Stomach smooth muscle (tissue), 2 donors: ENCODE measurements around the gene IL18.

ENCODE experiments used
- H3K27ac ChIP-seq: one replicate; pipeline ENCODE4 v1.7.0; 2013; ENCODE audit warnings: mild to moderate bottlenecking, low read length, inconsistent platforms
- H3K27me3 ChIP-seq, 2 donors: one replicate each; pipeline ENCODE4 v1.7.0; 2013; ENCODE audit warnings: low read length in 2 of 2; ENCODE audit not compliant: insufficient read depth in 2 of 2, control insufficient read depth in 1 of 2
- H3K36me3 ChIP-seq, 2 donors: one replicate each; pipeline ENCODE4 v1.7.0; 2013; ENCODE audit warnings: low read length in 2 of 2; ENCODE audit not compliant: control insufficient read depth in 2 of 2, insufficient read depth in 2 of 2
- H3K4me1 ChIP-seq: one replicate; pipeline ENCODE4 v1.7.0; 2013; ENCODE audit warnings: low read length; ENCODE audit not compliant: control insufficient read depth, insufficient read depth
- H3K4me3 ChIP-seq, 2 donors: one replicate each; pipeline ENCODE4 v1.7.0; 2013; ENCODE audit warnings: low read length in 2 of 2
- H3K9ac ChIP-seq, 2 donors: one replicate each; pipeline ENCODE4 v1.7.0; 2013; ENCODE audit warnings: low read length in 2 of 2, mild to moderate bottlenecking in 1 of 2
- H3K9me3 ChIP-seq, 2 donors: one replicate each; pipeline ENCODE4 v1.7.0; 2013; ENCODE audit warnings: low read length in 2 of 2; ENCODE audit not compliant: control insufficient read depth in 2 of 2
- donor health status: healthy.
- donor health status: Pancreatic carcinoma.

The IL18 gene

DNA sequence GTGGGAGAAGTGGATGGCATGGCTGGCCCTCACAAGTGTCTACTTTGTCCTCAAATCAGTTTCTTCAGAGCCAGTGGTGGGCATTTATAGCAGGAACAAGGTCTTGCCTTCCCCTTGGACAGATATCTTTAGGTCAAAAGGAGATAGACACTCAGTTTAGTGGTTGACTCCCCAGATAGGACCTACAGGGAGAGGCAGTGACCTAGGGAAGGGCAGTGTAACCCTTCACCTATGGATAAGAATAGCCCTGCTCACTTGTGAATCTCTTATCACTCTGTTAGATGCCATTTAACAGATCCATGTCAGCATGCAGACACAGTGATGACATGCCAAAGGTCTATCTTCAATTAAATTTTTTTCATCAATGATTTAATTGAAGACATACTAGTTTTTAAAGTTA is 22.4 kb upstream of the IL18 start:
- Histone ChIP-seq H3K4me1 (peaks cover 8% of the 10 kb centered on the region), H3K4me3 (no peak overlapping the region), H3K27ac (peak overlapping the region; percentile 11), H3K9ac (no peak overlapping the region), H3K36me3 (no peaks in the 10 kb centered on the region), H3K9me3 (no peaks in the 10 kb centered on the region), H3K27me3 (no peaks in the 10 kb centered on the region)

DNA sequence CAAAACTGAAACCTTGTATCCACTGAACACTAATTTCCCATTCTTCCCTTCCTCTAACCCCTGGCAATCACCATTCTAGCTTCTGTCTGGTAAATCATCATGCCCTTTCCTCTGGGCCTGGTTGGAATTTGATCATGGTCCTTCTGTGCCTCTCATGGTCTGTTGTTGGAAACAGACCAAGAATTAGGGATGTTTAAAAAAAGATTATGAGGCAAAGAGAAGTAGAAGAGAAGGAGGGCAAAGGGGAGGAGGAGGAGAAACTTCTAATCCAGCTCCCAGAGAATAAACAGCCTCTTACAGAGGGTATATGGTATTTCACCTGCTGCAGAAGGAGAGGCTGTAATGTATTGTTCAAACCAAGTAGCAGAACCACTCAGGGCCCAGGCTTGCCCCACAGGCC is 22.0 kb upstream of the IL18 start:
- H3K4me3 ChIP-seq: no peak overlapping the region
- no peaks in the 10 kb centered on the region for H3K27me3 ChIP-seq
- no peaks in the 10 kb centered on the region for H3K36me3 ChIP-seq
- peaks cover 8% of the 10 kb centered on the region for H3K4me1 ChIP-seq
- no peak overlapping the region for H3K27ac ChIP-seq
- no peaks in the 10 kb centered on the region for H3K9me3 ChIP-seq
- no peak overlapping the region for H3K9ac ChIP-seq

DNA sequence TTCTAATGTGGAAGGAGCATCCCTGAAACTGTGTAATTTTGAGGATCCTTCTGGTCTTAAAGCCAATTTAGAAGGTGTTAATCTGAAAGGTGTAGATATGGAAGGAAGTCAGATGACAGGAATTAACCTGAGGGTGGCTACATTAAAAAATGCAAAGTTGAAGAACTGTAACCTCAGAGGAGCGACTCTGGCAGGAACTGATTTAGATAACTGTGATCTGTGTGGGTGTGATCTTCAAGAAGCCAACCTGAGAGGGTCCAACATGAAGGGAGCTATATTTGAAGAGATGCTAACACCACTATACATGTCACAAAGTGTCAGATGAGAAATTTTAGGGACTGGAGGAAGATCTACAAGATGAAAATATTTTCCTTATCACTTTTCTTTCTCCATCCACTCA is 19.0 kb upstream of the IL18 start:
- Histone ChIP-seq H3K9ac (no peak overlapping the region), H3K9me3 (no peaks in the 10 kb centered on the region), H3K4me1 (peaks cover 8% of the 10 kb centered on the region), H3K27ac (no peak overlapping the region), H3K36me3 (peaks cover 4 to 5% of the 10 kb centered on the region in 2 donors), H3K4me3 (no peak overlapping the region), H3K27me3 (no peaks in the 10 kb centered on the region)

DNA sequence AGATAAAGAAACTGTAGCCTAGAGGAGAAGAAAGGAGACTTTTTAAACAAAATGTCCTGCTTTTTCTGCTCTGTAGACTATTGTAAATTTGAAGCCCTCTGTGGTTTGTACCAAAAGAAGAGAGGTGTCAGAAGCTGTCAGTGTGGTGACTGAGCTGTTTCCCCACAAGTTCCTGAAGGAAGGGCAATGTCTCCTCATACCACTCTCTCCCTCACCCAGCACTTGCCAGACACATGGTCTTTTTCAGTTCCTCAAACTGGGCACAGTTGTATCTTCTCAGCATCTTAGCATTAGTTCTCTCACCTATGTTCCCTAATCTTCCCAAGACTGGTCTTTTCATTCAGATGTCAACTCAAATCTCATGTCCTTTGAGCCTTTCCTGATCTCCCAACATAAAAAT is 15.7 kb upstream of the IL18 start:
- no peak overlapping the region for H3K9ac ChIP-seq
- peaks cover 4 to 5% of the 10 kb centered on the region in 2 donors for H3K36me3 ChIP-seq
- H3K9me3 ChIP-seq: no peaks in the 10 kb centered on the region
- H3K27ac ChIP-seq: no peak overlapping the region
- H3K4me1 ChIP-seq: peaks cover 6% of the 10 kb centered on the region
- H3K27me3 ChIP-seq: no peaks in the 10 kb centered on the region
- no peak overlapping the region for H3K4me3 ChIP-seq

DNA sequence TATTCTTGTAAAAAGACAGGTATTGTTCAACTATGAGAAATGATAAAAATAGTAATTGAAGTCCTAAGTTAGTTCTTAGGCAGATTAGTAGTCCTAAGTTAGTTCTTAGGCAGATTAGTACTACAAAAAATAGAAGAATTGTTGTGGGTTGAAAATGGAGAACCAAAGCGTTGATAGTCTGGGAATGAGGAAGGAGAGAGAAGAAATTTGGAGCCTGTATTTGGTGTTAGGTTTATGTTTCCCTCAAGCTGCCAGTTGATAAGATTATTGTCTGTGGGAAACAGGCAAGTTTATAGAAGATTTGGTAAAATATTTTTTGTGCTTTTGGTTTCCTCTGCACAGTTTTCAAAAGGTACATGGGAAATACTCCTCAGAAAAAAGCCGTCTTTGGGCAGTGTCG is 15.0 kb upstream of the IL18 start:
- no peaks in the 10 kb centered on the region for H3K9me3 ChIP-seq
- no peak overlapping the region for H3K27ac ChIP-seq
- H3K4me3 ChIP-seq: no peak overlapping the region
- H3K9ac ChIP-seq: no peak overlapping the region
- H3K36me3 ChIP-seq: peaks cover 4 to 5% of the 10 kb centered on the region in 2 donors
- no peaks in the 10 kb centered on the region for H3K27me3 ChIP-seq
- peaks cover 6% of the 10 kb centered on the region for H3K4me1 ChIP-seq

DNA sequence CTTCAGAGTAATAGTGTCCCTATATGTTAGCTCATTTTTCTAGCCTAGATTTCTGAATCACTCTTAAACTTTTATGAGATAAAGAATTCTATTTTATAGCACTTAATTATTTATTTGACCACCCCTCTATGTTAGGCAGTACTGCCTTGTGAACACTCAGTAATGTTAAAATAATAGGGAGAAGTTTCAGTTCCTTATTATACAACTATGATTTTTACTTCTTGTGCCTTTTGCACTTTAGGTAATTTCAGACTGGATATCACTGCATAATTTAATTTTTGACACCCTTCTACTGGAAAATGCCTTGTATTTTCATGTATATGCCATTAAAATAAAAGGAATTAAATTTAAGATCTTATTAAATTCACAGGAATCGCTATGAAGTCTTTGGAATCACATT is 14.5 kb upstream of the IL18 start:
- peaks cover 6% of the 10 kb centered on the region for H3K4me1 ChIP-seq
- H3K27ac ChIP-seq: no peak overlapping the region
- no peaks in the 10 kb centered on the region for H3K9me3 ChIP-seq
- H3K4me3 ChIP-seq: no peak overlapping the region
- no peaks in the 10 kb centered on the region for H3K27me3 ChIP-seq
- peaks cover 4 to 5% of the 10 kb centered on the region in 2 donors for H3K36me3 ChIP-seq
- no peak overlapping the region for H3K9ac ChIP-seq

DNA sequence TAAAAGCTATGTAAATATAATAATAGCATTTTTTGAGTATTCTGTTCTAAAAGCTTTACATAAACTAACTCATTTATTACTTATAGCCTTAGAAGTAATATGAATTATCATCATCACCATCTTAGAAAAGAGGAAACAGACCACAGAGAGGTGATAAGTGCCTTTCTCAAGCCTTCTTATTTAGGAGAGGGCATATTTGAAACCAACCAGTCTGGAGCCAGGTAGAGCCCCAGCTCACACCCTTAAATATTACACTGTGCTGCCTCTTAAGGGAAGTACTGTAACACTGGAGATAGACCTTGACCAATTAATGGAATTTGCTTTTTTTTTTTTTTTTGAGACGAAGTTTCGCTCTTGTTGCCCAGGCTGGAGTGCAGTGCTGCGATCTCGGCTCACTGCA is 13.7 kb upstream of the IL18 start:
- no peak overlapping the region for H3K9ac ChIP-seq
- no peak overlapping the region for H3K4me3 ChIP-seq
- H3K4me1 ChIP-seq: peaks cover 6% of the 10 kb centered on the region
- H3K27me3 ChIP-seq: no peaks in the 10 kb centered on the region
- no peaks in the 10 kb centered on the region for H3K9me3 ChIP-seq
- H3K27ac ChIP-seq: no peak overlapping the region
- H3K36me3 ChIP-seq: peaks cover 4 to 5% of the 10 kb centered on the region in 2 donors

DNA sequence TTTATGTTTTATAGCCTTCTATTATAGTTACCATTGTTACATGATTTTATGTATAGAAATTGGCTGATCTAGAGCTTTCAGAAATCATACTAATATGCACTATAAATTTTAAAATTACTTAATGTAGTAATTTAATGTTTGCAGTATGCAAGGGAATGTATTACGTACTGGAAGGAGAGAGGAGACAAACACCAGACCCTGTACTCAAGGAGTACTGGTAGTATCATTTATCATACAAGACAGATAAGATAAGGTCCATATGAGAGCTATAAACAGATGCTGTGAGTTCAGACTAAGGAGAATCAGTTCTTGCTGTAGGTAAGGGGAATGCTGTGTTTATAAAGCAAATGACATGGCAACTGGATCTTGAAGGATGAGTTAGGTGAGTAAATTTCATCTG is 12.2 kb upstream of the IL18 start:
- no peaks in the 10 kb centered on the region for H3K27me3 ChIP-seq
- no peak overlapping the region for H3K9ac ChIP-seq
- H3K4me1 ChIP-seq: peaks cover 6% of the 10 kb centered on the region
- H3K9me3 ChIP-seq: no peaks in the 10 kb centered on the region
- peak overlapping the region; percentile 72 to 80 for H3K4me3 ChIP-seq
- peaks cover 4 to 5% of the 10 kb centered on the region in 2 donors for H3K36me3 ChIP-seq
- peak overlapping the region; percentile 81 for H3K27ac ChIP-seq

DNA sequence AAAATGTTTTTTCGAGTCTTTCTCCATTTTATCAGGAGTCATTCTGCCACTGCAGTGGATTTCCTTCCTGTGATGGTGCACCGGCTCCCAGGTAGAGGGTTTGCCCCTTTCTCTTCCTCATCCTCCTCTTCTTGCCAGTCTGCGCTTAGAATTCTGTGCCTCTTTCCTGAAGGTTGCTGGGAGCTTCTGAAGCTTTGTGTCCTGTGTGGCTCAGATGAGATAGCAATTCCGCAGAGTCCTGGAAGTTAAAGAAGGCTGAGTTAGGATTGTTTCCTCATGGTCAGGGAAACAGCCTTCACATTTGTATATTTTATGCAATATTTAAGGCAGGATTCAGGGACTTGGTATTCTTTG is 11.7 kb upstream of the IL18 start:
- Histone ChIP-seq H3K9ac (peak overlapping the region; percentile 61 to 66), H3K4me3 (peak overlapping the region; percentile 72 to 80), H3K27me3 (no peaks in the 10 kb centered on the region), H3K9me3 (no peaks in the 10 kb centered on the region), H3K36me3 (peaks cover 4 to 5% of the 10 kb centered on the region in 2 donors), H3K4me1 (peaks cover 6% of the 10 kb centered on the region), H3K27ac (peak overlapping the region; percentile 81)

DNA sequence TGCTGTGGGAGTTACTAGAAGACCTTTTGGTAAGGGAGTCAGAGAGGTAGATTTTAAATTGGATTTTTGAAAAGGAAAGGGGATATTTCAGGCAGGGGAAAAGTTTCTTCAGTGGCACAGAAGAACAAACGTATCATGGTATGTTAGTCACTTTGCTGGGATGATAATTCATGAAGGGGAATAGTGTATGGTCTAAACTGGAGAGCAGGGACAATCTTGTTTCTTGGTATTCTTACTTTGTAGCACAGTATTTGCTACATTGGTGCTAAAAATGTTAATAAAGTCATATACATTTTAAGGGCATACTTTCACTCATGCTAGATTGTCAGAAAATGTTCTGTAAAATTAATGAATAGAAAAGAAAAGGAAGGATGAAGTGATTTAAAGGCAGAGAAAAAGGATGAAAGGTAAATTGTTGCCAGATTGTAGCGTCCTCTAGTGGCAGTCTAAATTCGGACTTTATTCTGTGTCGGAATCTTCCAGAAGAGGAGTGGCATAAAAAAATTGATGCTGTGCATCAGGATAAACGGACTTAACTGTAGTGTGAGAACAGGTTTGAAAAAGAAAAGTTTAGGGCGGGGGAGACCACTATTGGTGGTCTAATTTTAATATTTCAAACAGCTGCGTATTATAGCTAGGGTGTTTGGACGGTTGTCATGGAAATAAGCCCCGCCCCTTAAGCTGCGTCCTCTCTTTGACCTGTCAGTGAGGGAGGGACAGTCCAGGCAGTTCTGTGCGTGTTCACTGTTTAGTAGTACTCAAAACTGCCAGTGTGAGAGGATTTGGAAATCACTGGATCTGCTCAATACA is 11.1 kb upstream of the IL18 start, which contains the start of gene BCO2:
BCO2 (plus strand) TSS at position 724 of the 810 bp plus-strand sequence. CDS start 90 bp downstream, outside the sequence.
- Histone ChIP-seq H3K27me3 (no peaks in the 10 kb centered on the region), H3K9ac (peak within 1 kb of the TSS; percentile 61 to 66), H3K4me1 (peaks cover 6% of the 10 kb centered on the region), H3K4me3 (peak within 1 kb of the TSS; percentile 72 to 80), H3K36me3 (peaks cover 4 to 5% of the 10 kb centered on the region in 2 donors), H3K27ac (peak within 1 kb of the TSS; percentile 81), H3K9me3 (no peaks in the 10 kb centered on the region)

DNA sequence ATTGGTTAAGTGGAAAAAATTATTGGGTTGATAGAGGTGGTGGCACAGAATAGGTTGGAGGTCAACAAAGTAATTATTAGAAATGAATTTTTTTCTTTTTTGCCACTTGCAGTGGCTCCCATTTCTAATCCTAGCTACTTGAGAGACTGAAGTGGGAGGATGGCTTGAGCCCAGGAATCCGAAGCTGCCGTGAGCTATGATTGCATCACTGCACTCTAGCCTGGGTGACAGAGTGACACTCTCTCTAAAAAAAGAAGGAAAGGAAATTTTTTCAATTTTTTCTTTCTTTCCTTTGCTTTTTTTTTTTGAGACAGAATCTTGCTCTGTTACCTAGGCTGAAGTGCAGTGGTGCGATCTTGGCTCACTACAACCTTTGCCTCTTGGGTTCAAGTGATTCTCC is 9.3 kb upstream of the IL18 start:
- no peaks in the 10 kb centered on the region for H3K27me3 ChIP-seq
- no peak overlapping the region for H3K27ac ChIP-seq

More for the DNA sequence above, 9.3 kb upstream of the IL18 start:
- Histone ChIP-seq H3K4me1 (peaks cover 6% of the 10 kb centered on the region), H3K9me3 (no peaks in the 10 kb centered on the region), H3K9ac (no peak overlapping the region), H3K4me3 (no peak overlapping the region), H3K36me3 (no peaks in the 10 kb centered on the region)
